OCI-LY7 (cell line): ENCODE measurements around the gene FGD4.

Source experiments
- CTCF ChIP-seq: fragments of 200-600 bp; sonication (generic); conservative IDR thresholded peaks from 2 replicates; pipeline ENCODE4 v1.5.1; 2014; ENCODE audit warnings: mild to moderate bottlenecking, antibody characterized with exemption, low read length, moderate library complexity, mixed read lengths
- EZH2phosphoT487 ChIP-seq: fragments of 200-600 bp; sonication (generic); IDR thresholded peaks from 2 replicates; pipeline ENCODE4 v1.6.1; 2018; ENCODE audit warnings: low read depth, borderline replicate concordance, mild to moderate bottlenecking, mixed run types, antibody characterized with exemption, low read length, moderate library complexity, mixed read lengths

- TF ChIP-seq CTCF (no peak), EZH2phosphoT487 (no peak)
These were observed 242.0 kb downstream of the FGD4 start for GRCh38 chr12:32641287-32641901.
